ENCODE results near the gene PRPF38A.
A peak's percentile ranks its signal among the peaks of the same experiment; 100 is the strongest.
"Not testable (repeated sequence)": the region's sequence is repeated elsewhere in the genome, so short reads cannot be mapped to it uniquely, and the experiment has no call there.

Gene PRPF38A, protein sequence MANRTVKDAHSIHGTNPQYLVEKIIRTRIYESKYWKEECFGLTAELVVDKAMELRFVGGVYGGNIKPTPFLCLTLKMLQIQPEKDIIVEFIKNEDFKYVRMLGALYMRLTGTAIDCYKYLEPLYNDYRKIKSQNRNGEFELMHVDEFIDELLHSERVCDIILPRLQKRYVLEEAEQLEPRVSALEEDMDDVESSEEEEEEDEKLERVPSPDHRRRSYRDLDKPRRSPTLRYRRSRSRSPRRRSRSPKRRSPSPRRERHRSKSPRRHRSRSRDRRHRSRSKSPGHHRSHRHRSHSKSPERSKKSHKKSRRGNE

DNA sequence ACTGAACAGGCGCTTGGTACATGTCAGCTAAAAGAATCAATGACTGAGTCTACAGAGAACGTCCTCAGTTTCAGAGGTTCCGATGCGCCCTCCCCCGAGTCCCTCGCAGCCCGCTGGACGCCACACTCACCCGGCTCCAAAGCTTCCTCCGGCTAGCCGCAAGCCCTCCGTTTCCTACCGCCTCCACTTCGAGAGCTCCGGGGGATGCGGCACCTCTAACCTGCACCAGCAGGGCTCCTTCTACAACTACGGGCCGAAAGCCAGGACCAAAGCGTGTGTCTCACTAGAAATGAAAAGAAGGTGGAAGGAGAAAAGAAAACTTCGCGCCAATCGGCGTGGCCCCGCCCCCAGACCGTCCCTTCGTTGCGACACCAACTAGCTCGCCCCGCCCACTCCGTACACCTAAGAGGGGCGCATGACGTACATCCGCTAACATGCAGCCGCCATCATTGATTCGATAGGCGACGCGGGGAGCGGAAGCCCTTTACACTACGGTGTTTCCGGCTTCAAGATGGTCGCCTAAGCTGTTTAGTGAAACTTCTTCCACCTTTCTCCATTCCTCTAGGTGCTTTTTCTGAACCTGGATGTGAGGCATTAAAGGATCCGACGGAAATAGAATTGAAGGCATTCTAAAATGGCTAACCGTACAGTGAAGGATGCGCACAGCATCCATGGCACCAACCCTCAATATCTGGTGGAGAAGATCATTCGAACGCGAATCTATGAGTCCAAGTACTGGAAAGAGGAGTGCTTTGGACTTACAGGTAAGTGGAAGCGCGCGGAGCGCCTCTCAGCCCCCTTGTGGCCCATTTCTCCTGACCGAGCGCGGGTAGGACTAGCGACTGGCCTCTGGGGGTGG is at the start of gene PRPF38A, which contains the start of gene ORC1:
TSS of gene PRPF38A (plus strand) at position 487 of the 859 bp plus-strand sequence. CDS start at position 635, 148 bp downstream.
TSS of gene ORC1 (minus strand) at position 308 of the 859 bp plus-strand sequence. CDS start 2,200 bp downstream, outside the sequence.
- peak; percentile 88 to 89 for DNase-seq (ENCODE audit: low read depth in 2 of 2)

DNA sequence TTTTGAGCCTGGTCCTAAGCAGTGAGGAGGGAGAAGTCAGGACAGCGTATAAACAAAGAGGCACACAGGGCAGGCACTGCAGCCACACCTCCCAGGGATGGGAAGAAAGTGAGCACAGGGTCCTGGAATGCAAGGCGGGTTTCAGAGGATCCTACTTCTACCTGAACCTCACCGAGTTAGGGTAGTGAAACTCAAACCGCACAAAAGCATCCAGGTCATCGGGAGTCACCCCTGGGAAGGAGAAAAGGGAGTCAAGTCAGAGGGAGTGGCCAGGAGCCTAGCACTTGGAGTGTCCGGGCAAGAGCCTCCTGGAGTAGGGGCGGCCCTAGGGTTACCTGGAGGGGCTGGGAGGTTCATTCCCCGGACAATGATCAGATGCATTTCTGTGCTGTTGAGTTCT is 49.0 kb upstream of the PRPF38A start:
- DNase-seq (ENCODE audit: low read depth in 2 of 2): no peak

DNA sequence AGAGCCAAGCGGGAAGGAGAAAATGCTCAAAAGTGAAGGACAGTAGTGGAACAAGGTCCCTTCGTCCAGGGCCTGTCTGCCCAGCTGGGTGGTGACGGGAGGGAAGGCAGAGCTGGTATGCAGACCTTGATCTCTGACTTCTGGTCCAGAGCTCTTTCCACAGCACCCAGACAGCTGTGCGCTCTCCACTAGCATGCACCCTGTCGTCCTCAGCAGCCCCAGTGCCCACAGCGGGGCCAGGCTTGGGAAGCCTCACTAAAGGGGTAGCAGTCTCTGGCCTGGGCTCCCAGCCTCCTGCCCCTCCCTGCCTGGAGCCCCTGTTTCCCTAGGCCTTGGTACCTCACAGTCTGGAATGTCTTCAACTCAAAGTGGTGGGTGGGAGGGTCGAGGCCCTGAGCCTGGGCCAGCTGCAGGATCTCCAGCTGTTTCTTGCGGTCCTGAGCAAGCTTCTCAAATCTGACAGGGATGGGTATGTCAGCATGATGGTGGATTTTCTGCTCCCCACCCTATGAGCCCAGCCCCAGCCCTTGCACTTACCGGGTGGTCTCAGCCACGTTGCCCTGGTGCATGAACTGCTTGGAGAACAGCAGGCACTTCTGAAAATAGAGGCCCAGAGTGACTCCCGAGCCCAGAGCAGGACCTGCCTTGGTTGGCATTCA is 48.4 kb upstream of the PRPF38A start:
- no peak for DNase-seq (ENCODE audit: low read depth in 2 of 2)

- no peak for DNase-seq (ENCODE audit: low read depth in 2 of 2)
Measured at GRCh38 chr1:52356818-52357355, 47.5 kb upstream of the PRPF38A start.

DNA sequence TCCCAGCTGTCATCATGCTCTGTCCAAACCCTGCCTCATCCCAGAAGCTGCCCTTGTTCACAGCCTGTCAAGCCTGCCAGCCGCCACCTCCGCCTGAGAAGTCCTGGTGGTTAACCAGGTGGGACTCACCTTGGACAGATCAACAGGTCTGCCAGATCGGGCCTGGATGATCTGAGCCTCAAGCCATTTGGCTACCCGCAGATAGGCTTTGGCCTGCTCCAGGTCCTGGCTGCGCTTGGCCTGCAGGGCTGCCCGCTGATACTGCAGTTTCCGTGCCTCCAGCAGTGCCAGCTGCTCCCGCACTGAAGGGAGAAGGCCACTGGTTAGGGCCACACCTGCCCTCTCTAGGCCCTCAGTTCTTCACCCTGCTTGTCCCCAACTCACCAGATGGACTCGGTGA is 47.0 kb upstream of the PRPF38A start:
- no peak for DNase-seq (ENCODE audit: low read depth in 2 of 2)

GRCh38 chr1:52358851-52359497 is 45.4 kb upstream of the PRPF38A start:
- no peak for DNase-seq (ENCODE audit: low read depth in 2 of 2)

GRCh38 chr1:52359676-52360594 is 44.5 kb upstream of the PRPF38A start:
- DNase-seq (ENCODE audit: low read depth in 2 of 2): no peak

GRCh38 chr1:52360595-52360968 is 43.8 kb upstream of the PRPF38A start:
- DNase-seq (ENCODE audit: low read depth in 2 of 2): no peak

DNA sequence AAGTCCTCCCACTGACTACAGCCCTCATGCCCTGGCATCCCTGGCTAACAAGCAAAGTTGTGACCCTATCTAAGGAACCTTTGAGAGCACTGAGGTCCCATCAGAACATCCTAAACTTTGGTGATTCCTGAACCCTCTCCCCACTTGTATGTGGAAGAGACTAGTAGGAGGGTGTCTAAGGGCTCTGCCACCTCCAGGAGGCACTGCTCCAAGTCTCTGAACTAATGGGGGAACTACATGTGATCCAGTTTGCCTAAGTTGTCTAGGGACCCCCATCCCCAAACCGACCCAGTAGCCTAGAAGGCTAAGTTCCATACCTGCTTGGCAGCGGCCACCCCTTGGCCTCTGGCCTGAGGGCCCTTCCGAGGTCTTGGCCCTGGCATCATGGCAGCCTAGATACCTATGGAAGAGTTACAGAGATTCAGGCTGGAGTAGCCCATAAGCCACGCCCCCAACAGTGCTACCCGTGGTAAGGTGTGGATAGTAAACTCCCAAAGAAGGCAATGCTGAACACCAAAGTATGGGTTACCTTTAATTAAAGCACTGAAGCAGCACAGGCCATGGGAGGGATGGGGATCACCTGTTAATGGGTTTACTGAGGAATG is 40.1 kb upstream of the PRPF38A start:
- DNase-seq (ENCODE audit: low read depth in 2 of 2): no peak

DNA sequence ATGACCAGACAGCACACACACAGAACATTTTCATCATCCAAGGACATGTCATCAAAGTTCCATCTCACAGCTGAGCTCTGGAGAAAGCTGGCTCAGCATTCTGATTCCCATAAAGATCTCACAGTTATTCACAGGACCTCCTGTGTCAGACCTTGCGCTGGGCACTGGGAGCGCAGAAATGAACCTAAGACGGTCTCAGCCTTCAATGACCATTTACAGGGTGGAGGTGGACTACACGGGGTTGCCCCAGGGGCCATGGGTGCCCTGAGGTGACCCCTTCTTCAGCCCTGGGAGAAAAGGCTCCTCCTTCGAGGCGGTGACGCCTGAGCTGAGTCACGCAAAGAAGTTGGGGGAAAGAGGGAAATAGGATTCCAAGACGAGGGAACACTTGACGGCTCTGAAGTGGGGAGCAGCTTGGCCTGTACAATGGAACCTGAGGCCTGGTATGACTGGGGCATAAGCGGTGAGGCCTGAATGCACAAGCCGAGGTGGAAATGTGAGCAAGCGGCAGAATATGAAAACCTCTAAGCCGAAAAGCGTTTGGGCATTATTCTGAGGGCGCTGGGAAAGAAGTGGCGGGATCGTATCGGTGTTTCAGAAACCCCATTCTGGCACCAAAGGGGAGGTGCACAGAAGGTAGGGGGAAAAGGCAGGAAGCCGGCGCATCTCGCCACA is 39.2 kb upstream of the PRPF38A start:
- DNase-seq (ENCODE audit: low read depth in 2 of 2): peak in 1 of 2 experiments; percentile 28

GRCh38 chr1:52365746-52366516 is 38.5 kb upstream of the PRPF38A start, which contains the start of gene CC2D1B:
Gene CC2D1B, minus strand, starts transcription at chr1:52366205. Its CDS starts 1,585 bp downstream, at chr1:52364620.
- DNase-seq (ENCODE audit: low read depth in 2 of 2): peak; percentile 81 to 87

GRCh38 chr1:52366517-52366827 is 37.9 kb upstream of the PRPF38A start:
- no peak for DNase-seq (ENCODE audit: low read depth in 2 of 2)

DNA sequence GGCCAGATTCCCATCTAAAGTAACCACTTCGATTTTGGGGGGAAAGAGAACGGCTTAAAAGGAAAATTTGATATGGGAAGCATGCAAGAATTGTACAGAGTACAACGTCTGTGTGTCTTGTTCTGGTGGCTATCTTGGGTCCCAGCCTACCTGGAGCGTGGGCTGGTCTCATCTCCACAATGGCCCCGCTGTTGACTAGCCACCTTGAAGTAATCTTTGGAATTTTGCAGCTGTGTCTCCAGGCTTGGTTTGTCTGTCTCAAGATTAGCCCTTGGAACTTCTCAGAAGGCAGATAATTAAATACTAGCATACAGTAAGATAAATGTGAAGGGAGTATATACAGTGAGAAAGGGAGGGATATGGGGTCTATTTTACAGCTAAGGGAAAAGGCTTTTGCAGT is 37.1 kb upstream of the PRPF38A start:
- DNase-seq (ENCODE audit: low read depth in 2 of 2): no peak

DNA sequence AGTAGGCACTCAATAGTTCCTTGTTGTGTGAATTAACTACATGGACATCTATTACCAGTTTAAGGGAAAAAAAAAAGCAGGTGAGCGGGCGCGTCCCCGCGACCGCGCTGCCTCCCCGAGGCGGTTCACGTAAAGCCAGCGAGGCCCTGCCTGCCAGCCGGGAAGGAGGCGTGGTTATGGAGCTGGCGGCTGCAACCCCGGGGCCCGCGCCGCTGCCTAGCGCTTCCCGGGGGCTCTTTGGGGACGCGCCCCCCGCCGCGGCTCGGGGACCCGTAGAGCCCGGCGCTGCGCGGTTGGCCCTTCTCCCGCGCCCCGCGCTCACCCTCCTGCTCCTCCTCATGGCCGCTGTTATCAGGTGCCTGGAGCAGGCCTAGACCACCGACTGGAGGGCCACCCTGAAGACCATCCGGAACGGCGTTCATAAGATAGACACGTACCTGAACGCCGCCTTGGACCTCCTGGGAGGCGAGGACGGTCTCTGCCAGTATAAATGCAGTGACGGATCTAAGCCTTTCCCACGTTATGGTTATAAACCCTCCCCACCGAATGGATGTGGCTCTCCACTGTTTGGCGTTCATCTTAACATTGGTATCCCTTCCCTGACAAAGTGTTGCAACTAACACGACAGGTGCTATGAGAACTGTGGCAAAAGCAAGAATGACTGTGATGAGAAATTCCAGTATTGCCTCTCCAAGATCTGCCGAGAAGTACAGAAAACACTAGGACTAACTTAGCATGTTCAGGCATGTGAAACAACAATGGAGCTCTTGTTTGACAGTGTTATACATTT is 35.8 kb upstream of the PRPF38A start:
- DNase-seq (ENCODE audit: low read depth in 2 of 2): no peak

DNA sequence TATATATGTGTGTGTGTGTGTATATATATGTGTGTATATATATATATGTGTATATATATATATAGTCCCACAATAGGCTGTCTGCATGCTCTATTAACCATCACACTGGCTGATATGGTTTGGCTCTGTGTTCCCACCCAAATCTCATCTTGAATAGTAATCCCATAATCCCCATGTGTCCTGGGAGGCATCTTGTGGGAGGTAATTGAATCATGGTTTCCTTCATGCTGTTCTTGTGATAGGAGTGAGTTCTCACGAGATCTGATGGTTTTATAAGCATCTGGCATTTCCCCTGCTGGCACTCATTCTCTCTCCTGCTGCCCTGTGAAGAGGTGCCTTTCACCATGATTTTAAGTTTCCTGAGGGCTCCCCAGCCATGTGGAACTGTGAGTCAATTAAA is 34.6 kb upstream of the PRPF38A start:
- not testable (repeated sequence) for DNase-seq (ENCODE audit: low read depth in 2 of 2)

GRCh38 chr1:52385376-52385775 is 19.0 kb upstream of the PRPF38A start:
- no peak for DNase-seq (ENCODE audit: low read depth in 2 of 2)

- DNase-seq (ENCODE audit: low read depth in 2 of 2): no peak
Measured at GRCh38 chr1:52386458-52386857, 17.9 kb upstream of the PRPF38A start.

DNA sequence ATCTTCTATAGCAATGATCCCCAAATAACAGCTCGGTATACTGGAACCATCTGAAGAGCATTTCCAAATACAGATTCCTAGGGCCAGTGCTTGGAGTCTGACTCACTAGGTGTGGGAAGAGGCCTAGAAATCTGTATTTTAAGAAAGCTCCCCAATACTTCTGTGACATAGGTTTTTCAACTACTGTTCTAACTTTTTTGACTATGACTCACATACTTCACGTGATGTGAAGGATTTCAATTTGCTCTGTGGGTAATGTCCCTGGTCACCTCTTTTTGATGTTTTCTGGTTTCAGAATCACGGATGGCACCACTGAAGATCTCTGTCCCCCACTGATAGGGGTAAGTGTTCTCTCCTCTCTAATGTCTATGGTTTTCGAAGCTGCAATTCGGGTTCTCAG is 11.2 kb upstream of the PRPF38A start:
- no peak for DNase-seq (ENCODE audit: low read depth in 2 of 2)

Data from fibroblast of skin of left biceps (primary cell).